LNCaP clone FGC (cell line): ENCODE measurements around the gene WNT7B.

ENCODE experiments used
- DNase-seq: peaks from one replicate; pipeline ENCODE4 v3.0.0-alpha.2; 2011; ENCODE audit warnings: low read depth
- H3K4me3 ChIP-seq: 2 replicates; pipeline ENCODE4 v1.5.1; 2011; ENCODE audit warnings: mild to moderate bottlenecking, low read depth, low read length, control low read depth
- TF ChIP-seq, protein P1 (sequence below): IDR thresholded peaks from 2 replicates; pipeline ENCODE4 v1.5.1; 2012; ENCODE audit warnings: mild to moderate bottlenecking; ENCODE audit not compliant: control insufficient read depth, insufficient read depth; ENCODE audit errors: extremely low read depth

Gene WNT7B

DNA sequence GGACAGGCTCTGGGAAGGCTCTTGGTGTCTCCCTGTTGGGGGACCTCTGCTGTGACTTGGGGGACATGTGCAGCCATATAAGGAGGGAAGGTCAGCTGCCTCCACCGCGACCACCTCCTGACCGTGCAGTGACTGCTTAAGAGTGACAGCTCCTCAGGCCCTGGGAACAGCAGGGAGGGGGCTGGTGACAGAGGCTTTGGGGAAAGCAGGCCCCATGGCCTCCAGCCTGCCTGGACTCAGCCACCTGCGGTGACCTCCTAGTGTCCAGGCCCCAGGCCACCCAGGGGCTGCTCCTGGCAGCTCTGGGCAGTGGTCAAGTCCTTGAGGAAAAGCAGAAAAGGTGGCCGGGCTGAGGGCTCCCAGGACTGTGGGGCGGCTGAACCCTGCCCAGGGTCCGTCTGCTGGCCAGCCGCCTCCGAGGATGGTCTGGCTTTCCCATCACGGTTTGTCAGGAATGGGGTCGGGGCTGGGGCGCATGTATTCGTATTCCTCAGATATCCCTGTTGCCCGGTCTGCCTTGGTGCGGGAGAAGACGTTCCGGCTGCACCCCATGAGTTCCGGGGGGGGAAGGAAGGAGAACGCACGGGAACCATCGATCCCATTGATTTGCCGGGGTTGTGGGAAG lies 96.8 kb downstream of the WNT7B start:
- no peak for DNase-seq
- H3K4me3 ChIP-seq, result no peak overlapping the region
- TF ChIP-seq, protein P1, sequence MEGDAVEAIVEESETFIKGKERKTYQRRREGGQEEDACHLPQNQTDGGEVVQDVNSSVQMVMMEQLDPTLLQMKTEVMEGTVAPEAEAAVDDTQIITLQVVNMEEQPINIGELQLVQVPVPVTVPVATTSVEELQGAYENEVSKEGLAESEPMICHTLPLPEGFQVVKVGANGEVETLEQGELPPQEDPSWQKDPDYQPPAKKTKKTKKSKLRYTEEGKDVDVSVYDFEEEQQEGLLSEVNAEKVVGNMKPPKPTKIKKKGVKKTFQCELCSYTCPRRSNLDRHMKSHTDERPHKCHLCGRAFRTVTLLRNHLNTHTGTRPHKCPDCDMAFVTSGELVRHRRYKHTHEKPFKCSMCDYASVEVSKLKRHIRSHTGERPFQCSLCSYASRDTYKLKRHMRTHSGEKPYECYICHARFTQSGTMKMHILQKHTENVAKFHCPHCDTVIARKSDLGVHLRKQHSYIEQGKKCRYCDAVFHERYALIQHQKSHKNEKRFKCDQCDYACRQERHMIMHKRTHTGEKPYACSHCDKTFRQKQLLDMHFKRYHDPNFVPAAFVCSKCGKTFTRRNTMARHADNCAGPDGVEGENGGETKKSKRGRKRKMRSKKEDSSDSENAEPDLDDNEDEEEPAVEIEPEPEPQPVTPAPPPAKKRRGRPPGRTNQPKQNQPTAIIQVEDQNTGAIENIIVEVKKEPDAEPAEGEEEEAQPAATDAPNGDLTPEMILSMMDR, result no peak

DNA sequence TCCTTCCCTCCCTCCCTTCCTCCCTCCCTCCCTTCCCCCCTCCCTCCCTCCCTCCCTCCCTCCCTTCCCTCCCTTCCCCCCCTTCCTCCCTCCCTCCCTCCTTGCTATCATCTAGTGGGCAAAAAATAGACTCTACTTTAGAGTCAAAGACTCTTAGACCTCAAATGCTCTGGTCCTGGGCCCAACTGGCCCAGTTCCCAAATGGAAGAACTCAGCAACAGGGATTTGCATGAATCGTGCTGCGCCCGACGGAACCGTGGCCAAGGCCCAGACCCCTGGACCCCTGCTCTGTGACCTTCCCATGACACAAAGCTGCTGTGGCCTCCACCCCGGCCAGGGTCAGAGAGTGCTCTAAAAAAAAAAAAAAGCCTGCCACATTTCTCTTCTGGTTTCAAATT lies 97.4 kb downstream of the WNT7B start:
- TF ChIP-seq, protein P1, result no peak
- no peak for DNase-seq

DNA sequence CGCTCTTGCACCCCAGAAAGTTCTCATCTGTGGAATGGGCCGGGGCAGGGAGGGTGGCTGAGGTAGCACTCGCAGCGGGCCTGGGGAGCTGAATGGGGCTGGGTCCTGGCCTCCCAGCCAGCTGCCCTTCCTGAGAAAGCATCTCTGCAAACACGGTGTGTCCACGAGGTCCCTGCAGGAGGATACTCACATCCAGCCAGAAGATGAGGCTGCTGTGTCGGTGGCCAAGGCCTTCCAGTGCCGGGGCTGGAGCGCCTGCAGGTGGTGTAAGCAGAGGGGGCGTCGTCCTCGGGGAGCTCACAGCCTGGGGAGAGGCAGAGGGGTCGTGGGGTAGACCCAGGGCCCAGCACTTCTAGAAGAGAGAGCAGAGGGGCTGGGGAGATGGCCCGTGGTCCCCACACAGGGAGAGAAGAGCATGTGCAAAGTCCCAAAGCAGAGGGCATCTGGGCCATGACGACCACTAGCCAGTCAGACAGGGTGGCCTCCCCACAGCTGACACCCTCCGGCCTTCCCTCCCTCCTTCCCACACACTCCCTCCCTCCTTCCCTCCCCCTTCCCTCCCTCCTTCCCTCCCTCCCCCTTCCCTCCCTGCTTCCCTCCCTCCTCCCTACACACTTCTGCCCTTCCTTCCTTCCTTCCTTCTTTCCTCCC lies 97.9 kb downstream of the WNT7B start:
- H3K4me3 ChIP-seq, result no peak overlapping the region
- DNase-seq, result no peak

More for the DNA sequence above, 97.4 kb downstream of the WNT7B start:
- H3K4me3 ChIP-seq, result no peak overlapping the region

DNA sequence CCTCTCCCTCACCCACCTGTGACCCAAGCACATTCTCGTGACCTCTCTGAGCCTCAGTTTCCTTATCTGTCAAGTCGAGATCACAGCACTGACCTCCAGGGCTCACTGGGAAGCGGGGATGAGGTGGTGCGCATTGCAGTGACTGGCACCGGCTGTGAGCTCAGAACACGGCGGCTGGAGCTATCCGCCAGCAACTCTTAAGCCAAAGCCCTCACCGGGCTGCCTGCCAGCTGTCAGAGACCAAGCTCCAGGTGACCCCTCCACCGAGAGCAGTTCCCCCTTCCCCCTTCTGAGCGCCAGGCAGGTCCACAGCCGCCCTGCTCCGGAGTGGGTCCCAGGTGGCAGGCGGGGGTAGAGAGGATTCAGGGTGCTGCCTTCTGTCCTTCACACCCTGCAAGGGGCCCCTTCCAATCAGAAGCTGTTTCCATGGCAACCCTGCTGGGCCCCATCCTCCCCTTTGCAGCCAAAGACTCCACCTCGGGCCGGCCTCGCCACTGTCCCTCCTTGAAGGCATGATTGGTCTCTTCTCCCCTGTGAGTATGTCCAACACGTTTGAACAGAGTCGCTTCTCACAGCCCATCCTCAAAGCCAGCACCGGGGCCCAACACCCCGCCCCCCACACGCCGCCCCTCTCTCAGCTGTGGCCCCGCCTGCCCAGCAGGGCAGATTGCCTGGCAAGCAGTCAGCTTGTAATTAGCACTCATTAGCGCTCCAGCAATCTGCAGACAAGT lies 98.7 kb downstream of the WNT7B start:
- TF ChIP-seq, protein P1, result no peak
- H3K4me3 ChIP-seq, result no peak overlapping the region
- no peak for DNase-seq

More for the DNA sequence above, 97.9 kb downstream of the WNT7B start:
- TF ChIP-seq, protein P1, result no peak

DNA sequence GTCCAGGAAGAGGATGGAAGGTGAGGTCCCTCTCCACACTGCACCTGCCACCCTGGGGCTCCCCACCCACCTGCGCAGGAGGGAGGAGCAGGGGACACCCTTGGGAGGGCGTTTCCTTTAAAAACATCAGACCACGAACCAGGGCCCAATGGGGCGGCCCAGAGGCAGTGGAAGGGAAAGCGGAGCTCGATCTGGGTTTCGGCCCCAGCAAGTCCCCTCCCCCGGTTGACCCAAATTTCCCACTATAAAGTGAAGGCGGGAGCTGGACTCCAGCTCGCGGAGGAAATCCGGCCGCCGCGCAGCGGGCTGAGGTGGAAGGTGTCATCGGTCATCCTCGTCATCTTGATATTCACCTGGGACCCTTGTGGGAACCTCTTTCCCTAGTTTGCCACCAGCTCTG lies 99.3 kb downstream of the WNT7B start:
- DNase-seq, result no peak
- TF ChIP-seq, protein P1, result no peak
- H3K4me3 ChIP-seq, result no peak overlapping the region

DNA sequence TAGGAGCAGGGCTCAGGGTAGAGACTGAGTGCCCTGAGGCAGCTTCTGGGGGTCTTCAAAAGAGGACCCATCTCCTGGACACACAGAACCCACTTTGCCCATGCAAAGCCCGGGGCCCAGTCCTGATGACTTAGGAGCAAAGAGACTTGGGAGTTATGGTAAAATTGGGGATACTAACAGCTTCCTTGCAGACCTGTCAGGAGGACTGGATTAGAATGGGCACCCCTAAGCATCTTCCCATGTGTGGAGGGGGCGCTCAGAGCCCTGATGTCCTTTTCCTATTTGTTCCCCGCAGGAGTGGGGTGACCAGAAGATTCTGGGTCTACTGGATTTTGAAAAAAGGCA lies 100.0 kb downstream of the WNT7B start:
- no peak for DNase-seq
- TF ChIP-seq, protein P1, result no peak
- H3K4me3 ChIP-seq, result no peak overlapping the region
